ENCODE results near the gene RAB6A. TPM values are rescaled to one million over a fixed set of nuclear protein-coding genes. Genes with fewer than 3 reads are reported as not detected.

RAB6A gene
- total RNA-seq, 1 experiment from 2014 or later = 92.3 TPM

GRCh38 chr11:73757598-73757997 lies 3.3 kb downstream of the RAB6A start:
- no peak for DNase-seq
- CTCF ChIA-PET = no interaction called here
- Mint-ChIP-seq H3K4me1 (ENCODE audit: low read depth, unreplicated experiment) (no peaks in the 10 kb centered on the region), H3K27me3 (ENCODE audit: unreplicated experiment) (no peaks in the 10 kb centered on the region), H3K4me3 (ENCODE audit: low read depth, unreplicated experiment) (no peak overlapping the region), H3K27ac (ENCODE audit: unreplicated experiment) (no peak overlapping the region), H3K36me3 (ENCODE audit: insufficient read depth, unreplicated experiment) (peaks cover 32% of the 10 kb centered on the region), H3K9me3 (ENCODE audit: low read depth, unreplicated experiment) (no peaks in the 10 kb centered on the region)
- BruUV-seq (replicated peaks) = no TSS peak
- intact Hi-C loops (cut with micrococcal nuclease; ENCODE audit: unreplicated experiment) = no loop called here
- TF ChIP-seq, protein P1, sequence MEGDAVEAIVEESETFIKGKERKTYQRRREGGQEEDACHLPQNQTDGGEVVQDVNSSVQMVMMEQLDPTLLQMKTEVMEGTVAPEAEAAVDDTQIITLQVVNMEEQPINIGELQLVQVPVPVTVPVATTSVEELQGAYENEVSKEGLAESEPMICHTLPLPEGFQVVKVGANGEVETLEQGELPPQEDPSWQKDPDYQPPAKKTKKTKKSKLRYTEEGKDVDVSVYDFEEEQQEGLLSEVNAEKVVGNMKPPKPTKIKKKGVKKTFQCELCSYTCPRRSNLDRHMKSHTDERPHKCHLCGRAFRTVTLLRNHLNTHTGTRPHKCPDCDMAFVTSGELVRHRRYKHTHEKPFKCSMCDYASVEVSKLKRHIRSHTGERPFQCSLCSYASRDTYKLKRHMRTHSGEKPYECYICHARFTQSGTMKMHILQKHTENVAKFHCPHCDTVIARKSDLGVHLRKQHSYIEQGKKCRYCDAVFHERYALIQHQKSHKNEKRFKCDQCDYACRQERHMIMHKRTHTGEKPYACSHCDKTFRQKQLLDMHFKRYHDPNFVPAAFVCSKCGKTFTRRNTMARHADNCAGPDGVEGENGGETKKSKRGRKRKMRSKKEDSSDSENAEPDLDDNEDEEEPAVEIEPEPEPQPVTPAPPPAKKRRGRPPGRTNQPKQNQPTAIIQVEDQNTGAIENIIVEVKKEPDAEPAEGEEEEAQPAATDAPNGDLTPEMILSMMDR (IDR thresholded peaks at IDR 0.05; ENCODE audit: unreplicated experiment) = no peak

DNA sequence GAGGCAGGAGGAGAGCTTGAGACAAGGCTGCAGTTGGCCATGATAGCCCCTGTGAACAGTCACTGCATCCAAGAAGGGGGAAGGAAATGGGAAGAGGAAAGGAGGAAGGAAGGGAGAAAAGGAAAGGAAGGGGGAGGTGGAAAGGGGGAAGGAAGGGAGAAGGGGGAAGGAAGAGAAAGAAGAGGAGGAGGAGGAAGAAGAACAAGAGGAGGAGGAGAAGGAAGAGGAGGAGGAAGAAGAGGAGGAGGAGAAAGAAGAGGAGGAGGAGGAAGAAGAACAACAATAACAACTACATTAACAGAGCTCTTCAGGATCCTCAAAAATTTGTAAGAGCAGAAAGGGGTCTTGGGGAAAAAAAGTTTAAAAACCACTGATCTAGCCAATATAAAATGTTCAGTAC lies 5.2 kb downstream of the RAB6A start:
- no TSS peak for BruUV-seq (replicated peaks)
- DNase-seq = no peak
- Mint-ChIP-seq H3K4me3 (ENCODE audit: low read depth, unreplicated experiment) (no peak overlapping the region), H3K36me3 (ENCODE audit: insufficient read depth, unreplicated experiment) (peaks cover 31% of the 10 kb centered on the region), H3K27me3 (ENCODE audit: unreplicated experiment) (no peaks in the 10 kb centered on the region), H3K4me1 (ENCODE audit: low read depth, unreplicated experiment) (no peaks in the 10 kb centered on the region), H3K27ac (ENCODE audit: unreplicated experiment) (no peak overlapping the region), H3K9me3 (ENCODE audit: low read depth, unreplicated experiment) (no peaks in the 10 kb centered on the region)
- CTCF ChIA-PET = no interaction called here
- TF ChIP-seq, protein P1 (IDR thresholded peaks at IDR 0.05; ENCODE audit: unreplicated experiment) = no peak
- intact Hi-C loops (cut with micrococcal nuclease; ENCODE audit: unreplicated experiment) = no loop called here

DNA sequence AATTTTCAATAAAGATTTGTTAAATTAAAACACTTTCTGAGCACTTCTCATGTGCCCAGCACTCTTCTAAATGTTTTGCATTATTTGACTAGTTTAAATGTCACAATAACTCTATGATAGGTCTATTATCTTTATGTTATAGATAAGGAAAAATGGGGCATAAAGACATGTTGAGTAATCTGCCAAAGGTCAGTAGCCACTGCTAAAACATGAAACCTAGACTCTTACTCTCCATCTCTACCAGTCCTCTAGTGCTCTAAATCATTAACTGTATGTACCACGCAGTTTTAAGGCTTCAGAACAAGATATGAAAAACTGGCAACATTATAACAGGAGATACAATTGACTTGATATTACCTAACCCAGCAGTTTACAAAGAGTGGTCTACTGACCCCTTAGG lies 6.9 kb downstream of the RAB6A start:
- TF ChIP-seq, protein P1 (IDR thresholded peaks at IDR 0.05; ENCODE audit: unreplicated experiment) = no peak
- no TSS peak for BruUV-seq (replicated peaks)
- no peak overlapping the region for H3K4me3 Mint-ChIP-seq (ENCODE audit: low read depth, unreplicated experiment)
- no peaks in the 10 kb centered on the region for H3K9me3 Mint-ChIP-seq (ENCODE audit: low read depth, unreplicated experiment)
- no peak overlapping the region for H3K27ac Mint-ChIP-seq (ENCODE audit: unreplicated experiment)
- no peaks in the 10 kb centered on the region for H3K4me1 Mint-ChIP-seq (ENCODE audit: low read depth, unreplicated experiment)
- peaks cover 15% of the 10 kb centered on the region for H3K36me3 Mint-ChIP-seq (ENCODE audit: insufficient read depth, unreplicated experiment)
- no peak for DNase-seq
- no peaks in the 10 kb centered on the region for H3K27me3 Mint-ChIP-seq (ENCODE audit: unreplicated experiment)
- intact Hi-C loops (cut with micrococcal nuclease; ENCODE audit: unreplicated experiment) = no loop called here
- CTCF ChIA-PET = interaction anchor here (0.6 kb wide), 1 partner anchor 35 kb away, joined by 3 read pairs; no protein-coding TSS in a partner anchor

DNA sequence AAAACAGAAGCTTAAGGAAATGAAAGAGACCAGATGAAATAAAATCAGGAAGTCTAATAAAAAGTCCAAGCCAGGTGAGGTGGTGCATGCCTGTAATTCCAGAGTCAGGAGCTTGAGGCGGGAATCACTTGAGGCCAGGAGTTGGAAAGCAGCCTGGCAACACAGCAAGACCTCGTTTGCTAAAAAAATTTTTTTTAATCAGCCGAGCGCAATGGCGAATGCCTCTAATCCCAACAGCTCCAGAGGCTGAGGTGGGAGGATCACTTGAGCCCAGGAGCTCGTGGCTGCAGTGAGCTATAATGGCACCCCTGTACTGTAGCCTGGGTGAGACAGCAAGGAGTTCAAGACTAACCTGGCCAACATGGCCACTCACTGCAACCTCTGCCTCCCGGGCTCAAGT lies 8.0 kb downstream of the RAB6A start:
- CTCF ChIA-PET = no interaction called here
- Mint-ChIP-seq H3K4me1 (ENCODE audit: low read depth, unreplicated experiment) (peaks cover 3% of the 10 kb centered on the region), H3K4me3 (ENCODE audit: low read depth, unreplicated experiment) (no peak overlapping the region), H3K9me3 (ENCODE audit: low read depth, unreplicated experiment) (no peaks in the 10 kb centered on the region), H3K27me3 (ENCODE audit: unreplicated experiment) (no peaks in the 10 kb centered on the region), H3K27ac (ENCODE audit: unreplicated experiment) (no peak overlapping the region), H3K36me3 (ENCODE audit: insufficient read depth, unreplicated experiment) (peaks cover 10% of the 10 kb centered on the region)
- DNase-seq = no peak
- intact Hi-C loops (cut with micrococcal nuclease; ENCODE audit: unreplicated experiment) = no loop called here
- TF ChIP-seq, protein P1 (IDR thresholded peaks at IDR 0.05; ENCODE audit: unreplicated experiment) = no peak
- no TSS peak for BruUV-seq (replicated peaks)

Data from Calu3 (cell line).